B cell (primary cell): ENCODE data around the gene EFHB. TPM values are rescaled to one million over a fixed set of nuclear protein-coding genes. Genes with fewer than 3 reads are reported as not detected.
"Not testable (repeated sequence)": the region's sequence is repeated elsewhere in the genome, so short reads cannot be mapped to it uniquely, and the experiment has no call there.

ENCODE experiments used
- ATAC-seq: fragments of 200-7000 bp; cut with Tn5 transposase; one replicate; pipeline ENCODE4 v1.10.0; 2021; ENCODE audit warnings: low read depth, mild to moderate bottlenecking, moderate number of reproducible peaks, moderate library complexity
- CTCF ChIA-PET: fragments of 350-600 bp; sonication (Branson Sonifier 250); formaldehyde crosslinking; loops from one replicate; lab custom pipeline; 2021; ENCODE audit warnings: antibody characterized with exemption, inconsistent platforms; lab: Charles Lee
- POLR2A ChIA-PET: fragments of 350-600 bp; sonication (Branson Sonifier 250); formaldehyde crosslinking; loops from one replicate; lab custom pipeline; 2021; ENCODE audit warnings: antibody characterized with exemption; lab: Charles Lee
- DNase-seq: peaks from one replicate; pipeline ENCODE4 v3.0.0; 2013
- H2AFZ ChIP-seq: 2 replicates; pipeline ENCODE4 v1.6.1; 2012; ENCODE audit warnings: mild to moderate bottlenecking, low read depth, low read length; ENCODE audit not compliant: insufficient read depth, poor library complexity, severe bottlenecking
- H3K27ac ChIP-seq, 2 donors: 1 replicate in 1 of 2; 2 replicates in 1 of 2; pipeline ENCODE4 v1.5.1; 2012 to 2013; ENCODE audit warnings: low read length in 2 of 2, mild to moderate bottlenecking in 2 of 2, moderate library complexity in 1 of 2
- H3K27me3 ChIP-seq, 4 experiments: fragments of 200-600 bp in 1 of 4; sonication (generic) in 1 of 4; replicated peaks in 1 of 4; 1 replicate in 2 of 4; 2 replicates in 2 of 4; pipeline versions ENCODE4 v1.6.1 to v1.7.0; 2013 to 2016; ENCODE audit warnings: low read length in 3 of 4, mild to moderate bottlenecking in 2 of 4, mixed read lengths in 1 of 4, moderate library complexity in 1 of 4; ENCODE audit not compliant: insufficient read depth in 4 of 4, control insufficient read depth in 3 of 4; ENCODE audit errors: control extremely low read depth in 1 of 4
- H3K36me3 ChIP-seq, 2 experiments: replicated peaks in 1 of 2; 1 replicate in 1 of 2; 2 replicates in 1 of 2; pipeline versions ENCODE4 v1.6.1 to v1.7.1; 2013; ENCODE audit warnings: low read length in 1 of 2; ENCODE audit not compliant: insufficient read depth in 2 of 2, control insufficient read depth in 1 of 2; ENCODE audit errors: control extremely low read depth in 1 of 2, extremely low read depth in 1 of 2
- H3K4me1 ChIP-seq, 2 donors: fragments of 200-600 bp in 1 of 2; sonication (generic) in 1 of 2; 1 replicate in 1 of 2; 2 replicates in 1 of 2; pipeline versions ENCODE4 v1.5.1 to v1.6.1; 2013 to 2017; ENCODE audit warnings: low read length in 2 of 2; ENCODE audit not compliant: control insufficient read depth in 2 of 2, insufficient read depth in 2 of 2
- H3K4me2 ChIP-seq: replicated peaks from 2 replicates; pipeline ENCODE3; 2012; ENCODE audit warnings: mild to moderate bottlenecking, low read depth, low read length; ENCODE audit not compliant: poor library complexity, severe bottlenecking
- H3K4me3 ChIP-seq, 5 experiments: fragments of 200-600 bp in 1 of 5; sonication (generic) in 1 of 5; 1 replicate in 3 of 5; 2 replicates in 2 of 5; pipeline versions ENCODE4 v1.5.1 to v1.7.0; 2011 to 2016; ENCODE audit warnings: low read length in 4 of 5, mild to moderate bottlenecking in 4 of 5, low read depth in 2 of 5, control low read depth in 1 of 5, moderate library complexity in 1 of 5; ENCODE audit not compliant: insufficient read depth in 1 of 5; ENCODE audit errors: control extremely low read depth in 1 of 5, extremely low read depth in 1 of 5
- H3K79me2 ChIP-seq: fragments of 200-600 bp; sonication (generic); one replicate; pipeline ENCODE4 v1.6.0; 2016; ENCODE audit warnings: low read length; ENCODE audit not compliant: control insufficient read depth, insufficient read depth
- H3K9ac ChIP-seq: fragments of 200-600 bp; sonication (generic); 2 replicates; pipeline ENCODE4 v1.6.1; 2017; ENCODE audit warnings: mild to moderate bottlenecking, low read length, moderate library complexity
- H3K9me3 ChIP-seq, 3 donors: one replicate each; pipeline versions ENCODE4 v1.6.1 to v1.7.1; 2013; ENCODE audit warnings: low read length in 2 of 3; ENCODE audit not compliant: control insufficient read depth in 2 of 3, insufficient read depth in 1 of 3; ENCODE audit errors: control extremely low read depth in 1 of 3
- H4K20me1 ChIP-seq: 2 replicates; pipeline ENCODE4 v1.6.0; 2012; ENCODE audit warnings: mild to moderate bottlenecking, low read length; ENCODE audit not compliant: insufficient read depth, control insufficient read depth, poor library complexity, severe bottlenecking
- H3K27ac Mint-ChIP-seq: one replicate; pipeline ENCODE4 v1.8.0; 2021; ENCODE audit warnings: mixed read lengths
- H3K27me3 Mint-ChIP-seq: one replicate; pipeline ENCODE4 v1.8.0; 2021; ENCODE audit warnings: mixed read lengths
- H3K4me1 Mint-ChIP-seq: one replicate; pipeline ENCODE4 v1.8.0; 2021; ENCODE audit warnings: mixed read lengths
- H3K4me3 Mint-ChIP-seq: one replicate; pipeline ENCODE4 v1.8.0; 2021; ENCODE audit warnings: mixed read lengths
- H3K9me3 Mint-ChIP-seq: one replicate; pipeline ENCODE4 v1.8.0; 2022; ENCODE audit warnings: mixed read lengths; ENCODE audit not compliant: insufficient read depth
- CTCF ChIP-seq: fragments of 200-600 bp; IDR thresholded peaks from one replicate; pipeline ENCODE4 v1.8.0; 2022; ENCODE audit warnings: antibody characterized with exemption, mild to moderate bottlenecking
- EZH2 ChIP-seq: IDR thresholded peaks from 2 replicates; pipeline ENCODE4 v1.6.1; 2012; ENCODE audit warnings: borderline replicate concordance, low read depth, mild to moderate bottlenecking, moderate library complexity, low read length; ENCODE audit not compliant: insufficient read depth, poor library complexity, severe bottlenecking
- WGBS: methylation state at CpG from one replicate; pipeline ENCODE4 v1.1.5; 2013; ENCODE audit warnings: missing lambda C conversion rate; ENCODE audit not compliant: insufficient coverage; 5-methylcytosine and 5-hydroxymethylcytosine counted together
- intact Hi-C: fragments of 100-400 bp; cut with micrococcal nuclease; formaldehyde crosslinking; loops from one replicate; pipeline ENCODE4 v1.10.0; 2022
- polyA plus RNA-seq: library from polyadenylated mRNA; depleted of rRNA; stranded (reverse); fragments of >200 nt; gene quantifications from 2 replicates; pipeline ENCODE4 v1.2.3, GENCODE V29; 2012
- total RNA-seq, 2 donors: library from RNA; stranded (reverse); fragments of 120-200 nt in 1 of 2; gene quantifications; 1 replicate in 1 of 2; 2 replicates in 1 of 2; pipeline versions ENCODE4 v1.2.3 to v1.2.4, GENCODE V29; 2013 to 2022

Gene EFHB
- total and polyA plus RNA-seq, 2 donors (not counting 1 experiment from before 2014, with no cell fraction given): 0.74 to 1.3 TPM

GRCh38 chr3:19877656-19878055, 56.4 kb downstream of the EFHB start:
- no peak for TF ChIP-seq EZH2
- TF ChIP-seq CTCF: no peak
- no peaks in the 10 kb centered on the region for H3K4me1 ChIP-seq
- H3K4me1 Mint-ChIP-seq: no peaks in the 10 kb centered on the region
- no peaks in the 10 kb centered on the region for H3K9me3 Mint-ChIP-seq
- H3K79me2 ChIP-seq: no peaks in the 10 kb centered on the region
- 57% methylated on average over 1 of the region's 3 CpGs for WGBS
- no peaks in the 10 kb centered on the region for H3K27me3 ChIP-seq
- ChIA-PET POLR2A (no interaction called here), CTCF (interaction anchor here (1.2 to 2.4 kb wide), 3 partner anchors 9 to 666 kb away, joined by 4 to 18 read pairs (median 9); no protein-coding TSS in a partner anchor)
- no peak overlapping the region for H3K4me3 Mint-ChIP-seq
- no peaks in the 10 kb centered on the region for H3K27me3 Mint-ChIP-seq
- ATAC-seq (no peak), DNase-seq (no peak)
- no peaks in the 10 kb centered on the region for H4K20me1 ChIP-seq
- no peaks in the 10 kb centered on the region for H3K36me3 ChIP-seq
- intact Hi-C loops: no loop called here
- H3K9ac ChIP-seq: no peak overlapping the region
- H3K4me3 ChIP-seq: no peak overlapping the region
- no peak overlapping the region for H3K27ac Mint-ChIP-seq
- no peak overlapping the region for H2AFZ ChIP-seq
- no peak overlapping the region for H3K4me2 ChIP-seq
- no peaks in the 10 kb centered on the region for H3K9me3 ChIP-seq
- H3K27ac ChIP-seq: no peak overlapping the region

- WGBS: 10% methylated on average over 2 of the region's 7 CpGs
- TF ChIP-seq EZH2: no peak
- peak; percentile 93 for TF ChIP-seq CTCF
- H3K36me3 ChIP-seq: no peaks in the 10 kb centered on the region
- H3K4me1 Mint-ChIP-seq: peaks cover 2% of the 10 kb centered on the region
- H3K79me2 ChIP-seq: no peaks in the 10 kb centered on the region
- H3K4me1 ChIP-seq: peaks cover 0 to 3% of the 10 kb centered on the region in 2 donors
- ChIA-PET POLR2A (no interaction called here), CTCF (interaction anchor here (0.8 to 5.0 kb wide), 39 partner anchors 10 to 1307 kb away, joined by 3 to 107 read pairs (median 5); partner anchors contain the start of gene SGO1)
- ATAC-seq (peak; percentile 71), DNase-seq (peak; percentile 74)
- no peak overlapping the region for H3K27ac ChIP-seq
- no peaks in the 10 kb centered on the region for H3K9me3 Mint-ChIP-seq
- no peaks in the 10 kb centered on the region for H3K27me3 ChIP-seq
- intact Hi-C loops: loop anchor here (1.0 to 5.0 kb wide), 5 partner anchors 325 to 1310 kb away; no protein-coding TSS in a partner anchor
- H3K4me3 ChIP-seq: no peak overlapping the region
- no peaks in the 10 kb centered on the region for H4K20me1 ChIP-seq
- no peak overlapping the region for H3K27ac Mint-ChIP-seq
- peaks cover 8% of the 10 kb centered on the region for H3K27me3 Mint-ChIP-seq
- no peak overlapping the region for H2AFZ ChIP-seq
- peak overlapping the region; percentile 20 for H3K4me2 ChIP-seq
- H3K4me3 Mint-ChIP-seq: no peak overlapping the region
- no peaks in the 10 kb centered on the region for H3K9me3 ChIP-seq
- H3K9ac ChIP-seq: no peak overlapping the region
These were observed 67.2 kb downstream of the EFHB start for GRCh38 chr3:19866751-19867347.

- H3K27me3 Mint-ChIP-seq, ATAC-seq, H3K27me3 ChIP-seq, H3K9me3 Mint-ChIP-seq, H2AFZ ChIP-seq, H3K4me1 ChIP-seq, H3K4me3 ChIP-seq, H3K4me3 Mint-ChIP-seq, H3K27ac ChIP-seq, H3K9me3 ChIP-seq, POLR2A ChIA-PET, H3K4me2 ChIP-seq, H3K9ac ChIP-seq, DNase-seq, intact Hi-C loops, H3K27ac Mint-ChIP-seq, H3K79me2 ChIP-seq, H3K4me1 Mint-ChIP-seq, CTCF ChIA-PET, H3K36me3 ChIP-seq, H4K20me1 ChIP-seq: not testable (repeated sequence)
- 84% methylated on average over 12 of the region's 13 CpGs for WGBS
These were observed 78.7 kb downstream of the EFHB start for GRCh38 chr3:19855318-19855717.
